AG20443 (cell line): ENCODE measurements around the gene DDX3X.
"Not testable (repeated sequence)": the region's sequence is repeated elsewhere in the genome, so short reads cannot be mapped to it uniquely, and the experiment has no call there.

ENCODE experiments used
- DNase-seq: peaks from one replicate; pipeline ENCODE4 v3.0.0; 2012; ENCODE audit warnings: low spot score, mixed read lengths

Gene DDX3X

GRCh38 chrX:41329101-41329500 lies 4.9 kb upstream of the DDX3X start:
- no peak for DNase-seq

- DNase-seq = no peak
Observed at GRCh38 chrX:41332005-41332404, 2.0 kb upstream of the DDX3X start.

- DNase-seq = no peak
Observed at GRCh38 chrX:41332408-41333002, 1.5 kb upstream of the DDX3X start.

- DNase-seq = peak; percentile 82
Observed at GRCh38 chrX:41333003-41333743, 789 bp upstream of the DDX3X start.

GRCh38 chrX:41334363-41335197 lies 618 bp downstream of the DDX3X start:
- peak; percentile 88 for DNase-seq

- no peak for DNase-seq
Observed at GRCh38 chrX:41335198-41335957, 1.4 kb downstream of the DDX3X start.

- peak; percentile 11 for DNase-seq
Observed at GRCh38 chrX:41335958-41336331, 2.0 kb downstream of the DDX3X start.

- DNase-seq = no peak
Observed at GRCh38 chrX:41336447-41336846, 2.5 kb downstream of the DDX3X start.

- DNase-seq = no peak
Observed at GRCh38 chrX:41337140-41337539, 3.2 kb downstream of the DDX3X start.

- DNase-seq = no peak
Observed at GRCh38 chrX:41338436-41338835, 4.5 kb downstream of the DDX3X start.

GRCh38 chrX:41339148-41339547 lies 5.2 kb downstream of the DDX3X start:
- no peak for DNase-seq

GRCh38 chrX:41344053-41344452 lies 10.1 kb downstream of the DDX3X start:
- no peak for DNase-seq

GRCh38 chrX:41347186-41347585 lies 13.2 kb downstream of the DDX3X start:
- DNase-seq = no peak

- DNase-seq = no peak
Observed at GRCh38 chrX:41348551-41348950, 14.6 kb downstream of the DDX3X start.

- peak; percentile 11 for DNase-seq
Observed at GRCh38 chrX:41350150-41350975, 16.4 kb downstream of the DDX3X start.

- no peak for DNase-seq
Observed at GRCh38 chrX:41350976-41351569, 17.1 kb downstream of the DDX3X start.

- no peak for DNase-seq
Observed at GRCh38 chrX:41351923-41352322, 18.0 kb downstream of the DDX3X start.

GRCh38 chrX:41352329-41352838 lies 18.4 kb downstream of the DDX3X start:
- DNase-seq = no peak

- no peak for DNase-seq
Observed at GRCh38 chrX:41353985-41354384, 20.0 kb downstream of the DDX3X start.

- DNase-seq = no peak
Observed at GRCh38 chrX:41369152-41369551, 35.2 kb downstream of the DDX3X start.

GRCh38 chrX:41371575-41371974 lies 37.6 kb downstream of the DDX3X start:
- not testable (repeated sequence) for DNase-seq
